ENCODE data around the gene KMT2E.
A peak's percentile ranks its signal among the peaks of the same experiment; 100 is the strongest.

The KMT2E gene

DNA sequence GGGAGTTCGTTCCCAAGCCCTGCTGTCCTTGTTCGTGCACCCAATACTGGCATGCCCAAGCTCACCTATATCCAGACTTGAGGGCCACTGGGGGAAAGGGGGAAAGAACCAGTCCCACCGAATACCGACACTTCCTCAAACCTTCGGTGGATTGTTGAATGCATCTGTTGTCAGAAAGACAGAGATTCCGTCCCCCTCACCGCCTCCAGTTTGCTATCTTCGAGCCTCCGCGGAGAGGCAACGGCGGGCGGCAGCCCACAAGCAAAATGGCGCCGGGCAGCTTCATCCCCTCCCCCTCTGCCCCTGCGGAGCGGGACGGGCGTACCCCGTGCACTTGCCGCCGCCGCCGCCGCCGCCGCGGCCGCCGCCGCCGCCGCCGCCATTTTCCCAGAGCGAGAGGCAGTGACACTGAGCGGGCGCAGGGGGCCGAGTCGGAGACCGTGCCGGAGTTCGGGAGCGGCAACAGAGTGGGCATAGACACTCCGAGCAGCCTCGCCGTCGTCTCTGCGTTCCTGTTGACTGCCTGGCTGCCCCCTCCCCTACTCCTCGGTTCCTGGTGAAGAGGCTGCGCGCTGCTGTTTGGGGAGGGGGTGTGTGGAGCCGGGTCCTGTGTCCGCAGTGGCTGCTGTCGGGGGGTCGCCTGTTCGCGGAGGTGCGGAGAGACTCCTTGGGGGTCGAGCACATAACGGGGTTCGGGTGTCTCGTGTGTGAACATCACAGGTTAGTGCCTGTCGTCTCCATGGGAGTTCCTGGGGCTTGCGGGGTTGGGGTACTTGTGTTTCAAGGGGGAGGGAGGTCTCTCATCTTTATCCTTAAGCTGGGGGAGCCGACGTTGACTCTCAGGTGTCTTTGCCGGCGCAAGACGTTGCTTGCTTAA is at the start of gene KMT2E (continued):
- TF ChIP-seq ZNF10 (tag by site-specific recombination; IDR thresholded peaks at IDR 0.05) (no peak), KLF16 (tag by site-specific recombination; IDR thresholded peaks at IDR 0.05) (peak; percentile 9; the same call in 1 of the 2 replicates), ZNF596 (tag by site-specific recombination; IDR thresholded peaks at IDR 0.05) (peak; percentile 70; the same call in 1 of the 2 replicates), ZNF157 (tag by site-specific recombination; IDR thresholded peaks at IDR 0.05) (no peak), ZNF223 (tag by site-specific recombination; IDR thresholded peaks at IDR 0.05) (peak; percentile 54; the same call in 1 of the 2 replicates), ZNF660 (tag by site-specific recombination; IDR thresholded peaks at IDR 0.05) (peak; percentile 84), ZNF37A (tag by site-specific recombination; IDR thresholded peaks at IDR 0.05) (0 out of 2 replicates have a peak, but pooled peaks have one; percentile 58), SCRT2 (tag by site-specific recombination; IDR thresholded peaks at IDR 0.05) (peak; percentile 74), ZBTB21 (tag by site-specific recombination; IDR thresholded peaks at IDR 0.05) (peak; percentile 10; the same call in 1 of the 2 replicates), ZNF792 (tag by site-specific recombination; IDR thresholded peaks at IDR 0.05) (no peak), ZNF19 (tag by site-specific recombination; IDR thresholded peaks at IDR 0.05; ENCODE audit: low read depth) (no peak), ZNF16 (tag by site-specific recombination; IDR thresholded peaks at IDR 0.05; ENCODE audit: low read depth) (0 out of 2 replicates have a peak, but pooled peaks have one; percentile 52), BCL11B (tag by site-specific recombination; IDR thresholded peaks at IDR 0.05; ENCODE audit: low read depth) (0 out of 2 replicates have a peak, but pooled peaks have one; percentile 28), BCL11A (tag by site-specific recombination; IDR thresholded peaks at IDR 0.05; ENCODE audit: low read depth) (no peak)
- TF ChIP-seq, protein P1, sequence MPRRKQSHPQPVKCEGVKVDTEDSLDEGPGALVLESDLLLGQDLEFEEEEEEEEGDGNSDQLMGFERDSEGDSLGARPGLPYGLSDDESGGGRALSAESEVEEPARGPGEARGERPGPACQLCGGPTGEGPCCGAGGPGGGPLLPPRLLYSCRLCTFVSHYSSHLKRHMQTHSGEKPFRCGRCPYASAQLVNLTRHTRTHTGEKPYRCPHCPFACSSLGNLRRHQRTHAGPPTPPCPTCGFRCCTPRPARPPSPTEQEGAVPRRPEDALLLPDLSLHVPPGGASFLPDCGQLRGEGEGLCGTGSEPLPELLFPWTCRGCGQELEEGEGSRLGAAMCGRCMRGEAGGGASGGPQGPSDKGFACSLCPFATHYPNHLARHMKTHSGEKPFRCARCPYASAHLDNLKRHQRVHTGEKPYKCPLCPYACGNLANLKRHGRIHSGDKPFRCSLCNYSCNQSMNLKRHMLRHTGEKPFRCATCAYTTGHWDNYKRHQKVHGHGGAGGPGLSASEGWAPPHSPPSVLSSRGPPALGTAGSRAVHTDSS (tag by site-specific recombination; IDR thresholded peaks at IDR 0.05), result peak; percentile 57; the same call in 1 of the 2 replicates
- TF ChIP-seq, protein P2, sequence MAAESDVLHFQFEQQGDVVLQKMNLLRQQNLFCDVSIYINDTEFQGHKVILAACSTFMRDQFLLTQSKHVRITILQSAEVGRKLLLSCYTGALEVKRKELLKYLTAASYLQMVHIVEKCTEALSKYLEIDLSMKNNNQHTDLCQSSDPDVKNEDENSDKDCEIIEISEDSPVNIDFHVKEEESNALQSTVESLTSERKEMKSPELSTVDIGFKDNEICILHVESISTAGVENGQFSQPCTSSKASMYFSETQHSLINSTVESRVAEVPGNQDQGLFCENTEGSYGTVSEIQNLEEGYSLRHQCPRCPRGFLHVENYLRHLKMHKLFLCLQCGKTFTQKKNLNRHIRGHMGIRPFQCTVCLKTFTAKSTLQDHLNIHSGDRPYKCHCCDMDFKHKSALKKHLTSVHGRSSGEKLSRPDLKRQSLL (tag by site-specific recombination; IDR thresholded peaks at IDR 0.05), result peak; percentile 27; the same call in 1 of the 2 replicates
- TF ChIP-seq, protein P3, sequence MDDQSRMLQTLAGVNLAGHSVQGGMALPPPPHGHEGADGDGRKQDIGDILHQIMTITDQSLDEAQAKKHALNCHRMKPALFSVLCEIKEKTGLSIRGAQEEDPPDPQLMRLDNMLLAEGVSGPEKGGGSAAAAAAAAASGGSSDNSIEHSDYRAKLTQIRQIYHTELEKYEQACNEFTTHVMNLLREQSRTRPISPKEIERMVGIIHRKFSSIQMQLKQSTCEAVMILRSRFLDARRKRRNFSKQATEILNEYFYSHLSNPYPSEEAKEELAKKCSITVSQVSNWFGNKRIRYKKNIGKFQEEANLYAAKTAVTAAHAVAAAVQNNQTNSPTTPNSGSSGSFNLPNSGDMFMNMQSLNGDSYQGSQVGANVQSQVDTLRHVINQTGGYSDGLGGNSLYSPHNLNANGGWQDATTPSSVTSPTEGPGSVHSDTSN (CRISPR knock-in tag; IDR thresholded peaks at IDR 0.05), result peak; percentile 86
- TF ChIP-seq, protein P4, sequence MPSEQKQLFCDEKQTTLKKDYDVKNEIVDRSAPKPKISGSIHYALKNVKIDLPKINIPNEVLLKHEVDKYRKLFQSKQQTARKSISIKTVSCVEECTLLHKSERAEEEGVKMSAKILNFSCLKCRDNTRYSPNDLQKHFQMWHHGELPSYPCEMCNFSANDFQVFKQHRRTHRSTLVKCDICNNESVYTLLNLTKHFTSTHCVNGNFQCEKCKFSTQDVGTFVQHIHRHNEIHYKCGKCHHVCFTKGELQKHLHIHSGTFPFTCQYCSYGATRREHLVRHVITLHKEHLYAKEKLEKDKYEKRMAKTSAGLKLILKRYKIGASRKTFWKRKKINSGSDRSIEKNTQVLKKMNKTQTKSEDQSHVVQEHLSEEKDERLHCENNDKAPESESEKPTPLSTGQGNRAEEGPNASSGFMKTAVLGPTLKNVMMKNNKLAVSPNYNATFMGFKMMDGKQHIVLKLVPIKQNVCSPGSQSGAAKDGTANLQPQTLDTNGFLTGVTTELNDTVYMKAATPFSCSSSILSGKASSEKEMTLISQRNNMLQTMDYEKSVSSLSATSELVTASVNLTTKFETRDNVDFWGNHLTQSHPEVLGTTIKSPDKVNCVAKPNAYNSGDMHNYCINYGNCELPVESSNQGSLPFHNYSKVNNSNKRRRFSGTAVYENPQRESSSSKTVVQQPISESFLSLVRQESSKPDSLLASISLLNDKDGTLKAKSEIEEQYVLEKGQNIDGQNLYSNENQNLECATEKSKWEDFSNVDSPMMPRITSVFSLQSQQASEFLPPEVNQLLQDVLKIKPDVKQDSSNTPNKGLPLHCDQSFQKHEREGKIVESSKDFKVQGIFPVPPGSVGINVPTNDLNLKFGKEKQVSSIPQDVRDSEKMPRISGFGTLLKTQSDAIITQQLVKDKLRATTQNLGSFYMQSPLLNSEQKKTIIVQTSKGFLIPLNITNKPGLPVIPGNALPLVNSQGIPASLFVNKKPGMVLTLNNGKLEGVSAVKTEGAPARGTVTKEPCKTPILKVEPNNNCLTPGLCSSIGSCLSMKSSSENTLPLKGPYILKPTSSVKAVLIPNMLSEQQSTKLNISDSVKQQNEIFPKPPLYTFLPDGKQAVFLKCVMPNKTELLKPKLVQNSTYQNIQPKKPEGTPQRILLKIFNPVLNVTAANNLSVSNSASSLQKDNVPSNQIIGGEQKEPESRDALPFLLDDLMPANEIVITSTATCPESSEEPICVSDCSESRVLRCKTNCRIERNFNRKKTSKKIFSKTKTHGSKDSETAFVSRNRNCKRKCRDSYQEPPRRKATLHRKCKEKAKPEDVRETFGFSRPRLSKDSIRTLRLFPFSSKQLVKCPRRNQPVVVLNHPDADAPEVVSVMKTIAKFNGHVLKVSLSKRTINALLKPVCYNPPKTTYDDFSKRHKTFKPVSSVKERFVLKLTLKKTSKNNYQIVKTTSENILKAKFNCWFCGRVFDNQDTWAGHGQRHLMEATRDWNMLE (tag by site-specific recombination; conservative IDR thresholded peaks at IDR 0.05; ENCODE audit: low read depth), result no peak
- TF ChIP-seq, protein P5, sequence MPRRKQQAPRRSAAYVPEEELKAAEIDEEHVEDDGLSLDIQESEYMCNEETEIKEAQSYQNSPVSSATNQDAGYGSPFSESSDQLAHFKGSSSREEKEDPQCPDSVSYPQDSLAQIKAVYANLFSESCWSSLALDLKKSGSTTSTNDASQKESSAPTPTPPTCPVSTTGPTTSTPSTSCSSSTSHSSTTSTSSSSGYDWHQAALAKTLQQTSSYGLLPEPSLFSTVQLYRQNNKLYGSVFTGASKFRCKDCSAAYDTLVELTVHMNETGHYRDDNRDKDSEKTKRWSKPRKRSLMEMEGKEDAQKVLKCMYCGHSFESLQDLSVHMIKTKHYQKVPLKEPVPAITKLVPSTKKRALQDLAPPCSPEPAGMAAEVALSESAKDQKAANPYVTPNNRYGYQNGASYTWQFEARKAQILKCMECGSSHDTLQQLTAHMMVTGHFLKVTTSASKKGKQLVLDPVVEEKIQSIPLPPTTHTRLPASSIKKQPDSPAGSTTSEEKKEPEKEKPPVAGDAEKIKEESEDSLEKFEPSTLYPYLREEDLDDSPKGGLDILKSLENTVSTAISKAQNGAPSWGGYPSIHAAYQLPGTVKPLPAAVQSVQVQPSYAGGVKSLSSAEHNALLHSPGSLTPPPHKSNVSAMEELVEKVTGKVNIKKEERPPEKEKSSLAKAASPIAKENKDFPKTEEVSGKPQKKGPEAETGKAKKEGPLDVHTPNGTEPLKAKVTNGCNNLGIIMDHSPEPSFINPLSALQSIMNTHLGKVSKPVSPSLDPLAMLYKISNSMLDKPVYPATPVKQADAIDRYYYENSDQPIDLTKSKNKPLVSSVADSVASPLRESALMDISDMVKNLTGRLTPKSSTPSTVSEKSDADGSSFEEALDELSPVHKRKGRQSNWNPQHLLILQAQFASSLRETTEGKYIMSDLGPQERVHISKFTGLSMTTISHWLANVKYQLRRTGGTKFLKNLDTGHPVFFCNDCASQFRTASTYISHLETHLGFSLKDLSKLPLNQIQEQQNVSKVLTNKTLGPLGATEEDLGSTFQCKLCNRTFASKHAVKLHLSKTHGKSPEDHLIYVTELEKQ (tag by site-specific recombination; IDR thresholded peaks at IDR 0.05; ENCODE audit: borderline replicate concordance), result peak; percentile 32; the same call in 1 of the 2 replicates
- TF ChIP-seq, protein P6, sequence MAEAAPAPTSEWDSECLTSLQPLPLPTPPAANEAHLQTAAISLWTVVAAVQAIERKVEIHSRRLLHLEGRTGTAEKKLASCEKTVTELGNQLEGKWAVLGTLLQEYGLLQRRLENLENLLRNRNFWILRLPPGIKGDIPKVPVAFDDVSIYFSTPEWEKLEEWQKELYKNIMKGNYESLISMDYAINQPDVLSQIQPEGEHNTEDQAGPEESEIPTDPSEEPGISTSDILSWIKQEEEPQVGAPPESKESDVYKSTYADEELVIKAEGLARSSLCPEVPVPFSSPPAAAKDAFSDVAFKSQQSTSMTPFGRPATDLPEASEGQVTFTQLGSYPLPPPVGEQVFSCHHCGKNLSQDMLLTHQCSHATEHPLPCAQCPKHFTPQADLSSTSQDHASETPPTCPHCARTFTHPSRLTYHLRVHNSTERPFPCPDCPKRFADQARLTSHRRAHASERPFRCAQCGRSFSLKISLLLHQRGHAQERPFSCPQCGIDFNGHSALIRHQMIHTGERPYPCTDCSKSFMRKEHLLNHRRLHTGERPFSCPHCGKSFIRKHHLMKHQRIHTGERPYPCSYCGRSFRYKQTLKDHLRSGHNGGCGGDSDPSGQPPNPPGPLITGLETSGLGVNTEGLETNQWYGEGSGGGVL (tag by site-specific recombination; IDR thresholded peaks at IDR 0.05), result peak; percentile 34; the same call in 1 of the 2 replicates
- TF ChIP-seq, protein P7, sequence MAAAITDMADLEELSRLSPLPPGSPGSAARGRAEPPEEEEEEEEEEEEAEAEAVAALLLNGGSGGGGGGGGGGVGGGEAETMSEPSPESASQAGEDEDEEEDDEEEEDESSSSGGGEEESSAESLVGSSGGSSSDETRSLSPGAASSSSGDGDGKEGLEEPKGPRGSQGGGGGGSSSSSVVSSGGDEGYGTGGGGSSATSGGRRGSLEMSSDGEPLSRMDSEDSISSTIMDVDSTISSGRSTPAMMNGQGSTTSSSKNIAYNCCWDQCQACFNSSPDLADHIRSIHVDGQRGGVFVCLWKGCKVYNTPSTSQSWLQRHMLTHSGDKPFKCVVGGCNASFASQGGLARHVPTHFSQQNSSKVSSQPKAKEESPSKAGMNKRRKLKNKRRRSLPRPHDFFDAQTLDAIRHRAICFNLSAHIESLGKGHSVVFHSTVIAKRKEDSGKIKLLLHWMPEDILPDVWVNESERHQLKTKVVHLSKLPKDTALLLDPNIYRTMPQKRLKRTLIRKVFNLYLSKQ (tag by site-specific recombination; IDR thresholded peaks at IDR 0.05; ENCODE audit: borderline replicate concordance), result no peak

All from HEK293 (cell line).